Gastroesophageal sphincter (tissue), 3 donors: Measurements from ENCODE around the gene TTC6.

Experiments used
- POLR2AphosphoS5 ChIP-seq: sonication (generic); formaldehyde crosslinking; IDR thresholded peaks from one replicate; pipeline ENCODE4 v1.6.1; 2017; ENCODE audit warnings: antibody characterized with exemption
- TF ChIP-seq, protein P1 (sequence below), 4 experiments: fragments of 200-600 bp in 2 of 4; fragments of 450-650 bp in 2 of 4; sonication (generic) in 1 of 4; IDR thresholded peaks; one replicate each; pipeline ENCODE4 v1.5.1; 2017 to 2019; ENCODE audit warnings: antibody characterized with exemption in 4 of 4, mild to moderate bottlenecking in 2 of 4, moderate library complexity in 2 of 4

- TF ChIP-seq, protein P1, sequence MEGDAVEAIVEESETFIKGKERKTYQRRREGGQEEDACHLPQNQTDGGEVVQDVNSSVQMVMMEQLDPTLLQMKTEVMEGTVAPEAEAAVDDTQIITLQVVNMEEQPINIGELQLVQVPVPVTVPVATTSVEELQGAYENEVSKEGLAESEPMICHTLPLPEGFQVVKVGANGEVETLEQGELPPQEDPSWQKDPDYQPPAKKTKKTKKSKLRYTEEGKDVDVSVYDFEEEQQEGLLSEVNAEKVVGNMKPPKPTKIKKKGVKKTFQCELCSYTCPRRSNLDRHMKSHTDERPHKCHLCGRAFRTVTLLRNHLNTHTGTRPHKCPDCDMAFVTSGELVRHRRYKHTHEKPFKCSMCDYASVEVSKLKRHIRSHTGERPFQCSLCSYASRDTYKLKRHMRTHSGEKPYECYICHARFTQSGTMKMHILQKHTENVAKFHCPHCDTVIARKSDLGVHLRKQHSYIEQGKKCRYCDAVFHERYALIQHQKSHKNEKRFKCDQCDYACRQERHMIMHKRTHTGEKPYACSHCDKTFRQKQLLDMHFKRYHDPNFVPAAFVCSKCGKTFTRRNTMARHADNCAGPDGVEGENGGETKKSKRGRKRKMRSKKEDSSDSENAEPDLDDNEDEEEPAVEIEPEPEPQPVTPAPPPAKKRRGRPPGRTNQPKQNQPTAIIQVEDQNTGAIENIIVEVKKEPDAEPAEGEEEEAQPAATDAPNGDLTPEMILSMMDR (IDR thresholded peaks at IDR 0.05) = no peak
- no peak for TF ChIP-seq POLR2AphosphoS5
Observed at GRCh38 chr14:37606678-37607077, 11.2 kb downstream of the TTC6 start.
